Activated CD8-positive, alpha-beta memory T cell treated with anti-CD3 and anti-CD28 coated beads for 36 hours (primary cell): Measurements from ENCODE around the gene HIRIP3. TPM values are rescaled to one million over a fixed set of nuclear protein-coding genes. Genes with fewer than 3 reads are reported as not detected.

ENCODE experiments used
- CTCF ChIA-PET: fragments of 350-600 bp; sonication (Branson Sonifier 250); formaldehyde crosslinking; loops from one replicate; lab custom pipeline; 2021; ENCODE audit warnings: antibody characterized with exemption; lab: Charles Lee
- POLR2A ChIA-PET: fragments of 350-600 bp; sonication (Branson Sonifier 250); formaldehyde crosslinking; loops from one replicate; lab custom pipeline; 2021; ENCODE audit warnings: antibody characterized with exemption; lab: Charles Lee
- total RNA-seq, 2 experiments: library from RNA; stranded (reverse); gene quantifications; one replicate each; pipeline ENCODE4 v1.2.3, GENCODE V29; 2021

The HIRIP3 gene
- total RNA-seq, 2 experiments from 2014 or later = 46.1 to 46.2 TPM

DNA sequence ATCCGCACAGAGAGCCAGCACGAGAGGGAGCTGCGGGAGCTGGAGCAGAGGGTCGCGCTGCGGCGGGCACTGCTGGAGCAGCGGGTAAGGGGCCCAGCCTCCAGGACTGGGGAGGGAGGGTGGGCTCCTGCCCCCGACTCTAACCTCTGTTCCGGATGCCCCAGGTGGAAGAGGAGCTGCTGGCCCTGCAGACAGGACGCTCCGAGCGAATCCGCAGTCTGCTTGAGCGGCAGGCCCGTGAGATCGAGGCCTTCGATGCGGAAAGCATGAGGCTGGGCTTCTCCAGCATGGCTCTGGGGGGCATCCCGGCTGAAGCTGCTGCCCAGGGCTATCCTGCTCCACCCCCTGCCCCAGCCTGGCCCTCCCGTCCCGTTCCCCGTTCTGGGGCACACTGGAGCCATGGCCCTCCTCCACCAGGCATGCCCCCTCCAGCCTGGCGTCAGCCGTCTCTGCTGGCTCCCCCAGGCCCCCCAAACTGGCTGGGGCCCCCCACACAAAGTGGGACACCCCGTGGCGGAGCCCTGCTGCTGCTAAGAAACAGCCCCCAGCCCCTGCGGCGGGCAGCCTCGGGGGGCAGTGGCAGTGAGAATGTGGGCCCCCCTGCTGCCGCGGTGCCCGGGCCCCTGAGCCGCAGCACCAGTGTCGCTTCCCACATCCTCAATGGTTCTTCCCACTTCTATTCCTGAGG is 4.4 kb downstream of the HIRIP3 start:
- ChIA-PET POLR2A (no interaction called here), CTCF (no interaction called here)

DNA sequence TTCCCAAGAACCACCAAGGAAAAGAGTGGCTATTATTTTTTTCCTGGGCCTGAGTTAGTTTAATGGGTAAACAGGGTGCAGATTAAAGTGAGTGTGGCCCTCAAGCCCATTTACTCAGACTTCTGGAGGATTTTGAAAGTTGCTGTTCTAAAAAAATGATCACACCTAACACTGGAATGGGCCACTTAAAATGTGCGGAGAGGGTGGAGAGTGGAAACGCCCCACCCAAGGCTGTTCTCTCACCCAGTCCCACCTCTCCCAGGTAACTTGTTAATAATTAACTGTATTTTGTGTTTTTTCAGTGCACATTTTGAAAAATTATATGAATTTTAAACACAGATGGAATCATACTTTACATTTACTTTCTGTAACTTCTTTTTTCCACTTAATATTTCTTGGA is 5.4 kb downstream of the HIRIP3 start:
- POLR2A ChIA-PET = no interaction called here
- CTCF ChIA-PET = interaction anchor here (1.0 kb wide), 1 partner anchor 144 kb away, joined by 3 read pairs; no protein-coding TSS in a partner anchor

DNA sequence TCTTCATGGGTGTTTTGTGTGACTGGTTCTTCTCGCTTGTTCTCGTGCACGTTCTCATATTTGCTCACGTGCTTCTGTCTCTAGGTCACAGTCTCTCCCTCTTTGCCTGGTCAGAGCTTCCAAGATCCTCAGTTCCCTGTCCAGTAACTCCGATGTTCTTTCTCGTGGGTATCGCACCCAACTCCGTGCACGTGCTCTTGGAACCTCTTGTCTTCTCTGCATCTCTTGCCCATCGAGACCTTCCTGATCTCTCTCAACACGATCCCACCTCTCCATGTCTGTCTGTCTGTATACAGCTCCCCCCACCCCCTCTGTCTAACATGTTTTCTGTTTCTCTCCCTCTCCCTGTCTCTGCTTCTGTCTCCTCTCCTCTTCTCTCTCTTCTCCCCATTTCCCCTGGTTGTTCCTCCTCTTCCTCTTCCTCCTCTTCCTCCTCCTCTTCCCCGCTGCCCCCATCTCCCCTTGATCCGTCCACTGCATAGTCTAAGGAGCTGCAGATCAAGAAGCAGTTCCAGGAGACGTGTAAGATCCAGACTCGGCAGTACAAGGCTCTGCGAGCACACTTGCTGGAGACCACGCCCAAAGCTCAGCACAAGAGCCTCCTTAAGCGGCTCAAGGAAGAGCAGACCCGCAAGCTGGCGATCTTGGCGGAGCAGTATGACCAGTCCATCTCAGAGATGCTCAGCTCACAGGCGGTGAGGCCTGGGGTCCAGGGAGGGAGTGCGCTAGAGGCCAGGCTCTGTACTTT is 6.1 kb downstream of the HIRIP3 start:
- ChIA-PET POLR2A (no interaction called here), CTCF (interaction anchor here (1.0 kb wide), 1 partner anchor 143 kb away, joined by 3 read pairs; no protein-coding TSS in a partner anchor)

- POLR2A ChIA-PET = no interaction called here
- CTCF ChIA-PET = no interaction called here
These were observed 6.9 kb downstream of the HIRIP3 start for GRCh38 chr16:29988346-29989075.

GRCh38 chr16:29987371-29988085 is 7.9 kb downstream of the HIRIP3 start:
- POLR2A ChIA-PET = no interaction called here
- CTCF ChIA-PET = interaction anchor here (0.6 kb wide), 1 partner anchor 43 kb away, joined by 5 read pairs; the partner anchor contains the start of gene TLCD3B

DNA sequence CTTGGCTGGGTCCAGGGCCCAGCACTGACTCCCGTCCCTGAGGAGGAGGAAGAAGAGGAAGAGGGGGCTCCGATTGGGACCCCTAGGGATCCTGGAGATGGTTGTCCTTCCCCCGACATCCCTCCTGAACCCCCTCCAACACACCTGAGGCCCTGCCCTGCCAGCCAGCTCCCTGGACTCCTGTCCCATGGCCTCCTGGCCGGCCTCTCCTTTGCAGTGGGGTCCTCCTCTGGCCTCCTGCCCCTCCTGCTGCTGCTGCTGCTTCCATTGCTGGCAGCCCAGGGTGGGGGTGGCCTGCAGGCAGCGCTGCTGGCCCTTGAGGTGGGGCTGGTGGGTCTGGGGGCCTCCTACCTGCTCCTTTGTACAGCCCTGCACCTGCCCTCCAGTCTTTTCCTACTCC is 8.5 kb downstream of the HIRIP3 start:
- ChIA-PET POLR2A (no interaction called here), CTCF (no interaction called here)

DNA sequence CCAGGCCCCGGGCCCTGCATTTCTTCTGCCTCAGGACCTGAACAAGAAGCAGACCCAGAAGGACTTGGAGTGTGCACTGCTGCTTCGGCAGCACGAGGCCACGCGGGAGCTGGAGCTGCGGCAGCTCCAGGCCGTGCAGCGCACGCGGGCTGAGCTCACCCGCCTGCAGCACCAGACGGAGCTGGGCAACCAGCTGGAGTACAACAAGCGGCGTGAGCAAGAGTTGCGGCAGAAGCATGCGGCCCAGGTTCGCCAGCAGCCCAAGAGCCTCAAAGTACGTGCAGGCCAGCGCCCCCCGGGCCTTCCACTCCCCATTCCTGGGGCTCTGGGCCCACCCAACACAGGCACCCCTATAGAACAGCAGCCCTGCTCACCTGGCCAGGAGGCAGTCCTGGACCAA is 9.2 kb downstream of the HIRIP3 start:
- POLR2A ChIA-PET = interaction anchor here (1.0 kb wide), 1 partner anchor 9 kb away, joined by 3 read pairs; no protein-coding TSS in a partner anchor
- CTCF ChIA-PET = no interaction called here

DNA sequence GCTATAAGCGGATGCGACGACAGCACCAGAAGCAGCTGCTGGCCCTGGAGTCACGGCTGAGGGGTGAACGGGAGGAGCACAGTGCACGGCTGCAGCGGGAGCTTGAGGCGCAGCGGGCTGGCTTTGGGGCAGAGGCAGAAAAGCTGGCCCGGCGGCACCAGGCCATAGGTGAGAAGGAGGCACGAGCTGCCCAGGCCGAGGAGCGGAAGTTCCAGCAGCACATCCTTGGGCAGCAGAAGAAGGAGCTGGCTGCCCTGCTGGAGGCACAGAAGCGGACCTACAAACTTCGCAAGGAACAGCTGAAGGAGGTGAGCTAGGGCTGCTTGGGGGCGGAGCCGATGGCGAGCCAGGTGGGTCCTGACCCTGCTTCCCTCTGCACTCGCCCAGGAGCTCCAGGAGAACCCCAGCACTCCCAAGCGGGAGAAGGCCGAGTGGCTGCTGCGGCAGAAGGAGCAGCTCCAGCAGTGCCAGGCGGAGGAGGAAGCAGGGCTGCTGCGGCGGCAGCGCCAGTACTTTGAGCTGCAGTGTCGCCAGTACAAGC is 10.1 kb downstream of the HIRIP3 start:
- ChIA-PET CTCF (no interaction called here), POLR2A (interaction anchor here (1.0 kb wide), 1 partner anchor 8 kb away, joined by 3 read pairs; no protein-coding TSS in a partner anchor)

DNA sequence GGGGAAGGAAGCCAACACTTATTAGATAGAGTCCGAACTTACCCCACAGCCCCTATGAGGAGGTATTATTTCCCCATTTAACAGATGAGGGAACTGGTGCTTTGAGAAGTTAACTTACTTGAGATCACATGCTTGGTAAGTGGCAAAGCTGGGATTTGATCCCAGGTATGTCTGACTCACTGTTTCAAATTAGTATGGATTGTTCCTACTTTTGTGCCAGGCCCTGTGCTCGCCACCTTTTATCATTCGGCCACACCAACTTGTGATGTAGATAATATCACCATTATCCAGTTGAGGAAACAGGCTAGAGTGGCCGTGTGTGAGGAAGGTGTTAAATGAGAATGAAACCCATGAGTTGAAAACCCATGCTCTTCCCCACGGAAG is 10.7 kb downstream of the HIRIP3 start:
- POLR2A ChIA-PET = no interaction called here

GRCh38 chr16:29984137-29984763 is 11.2 kb downstream of the HIRIP3 start:
- ChIA-PET POLR2A (no interaction called here), CTCF (no interaction called here)

More for the DNA sequence above, 10.7 kb downstream of the HIRIP3 start:
- CTCF ChIA-PET = no interaction called here

- POLR2A ChIA-PET = no interaction called here
- CTCF ChIA-PET = no interaction called here
These were observed 11.8 kb downstream of the HIRIP3 start for GRCh38 chr16:29983420-29984136.

- ChIA-PET CTCF (interaction anchor here (1.5 kb wide), 1 partner anchor 11 kb away, joined by 3 read pairs; no protein-coding TSS in a partner anchor), POLR2A (no interaction called here)
These were observed 12.6 kb downstream of the HIRIP3 start for GRCh38 chr16:29982560-29983419.

DNA sequence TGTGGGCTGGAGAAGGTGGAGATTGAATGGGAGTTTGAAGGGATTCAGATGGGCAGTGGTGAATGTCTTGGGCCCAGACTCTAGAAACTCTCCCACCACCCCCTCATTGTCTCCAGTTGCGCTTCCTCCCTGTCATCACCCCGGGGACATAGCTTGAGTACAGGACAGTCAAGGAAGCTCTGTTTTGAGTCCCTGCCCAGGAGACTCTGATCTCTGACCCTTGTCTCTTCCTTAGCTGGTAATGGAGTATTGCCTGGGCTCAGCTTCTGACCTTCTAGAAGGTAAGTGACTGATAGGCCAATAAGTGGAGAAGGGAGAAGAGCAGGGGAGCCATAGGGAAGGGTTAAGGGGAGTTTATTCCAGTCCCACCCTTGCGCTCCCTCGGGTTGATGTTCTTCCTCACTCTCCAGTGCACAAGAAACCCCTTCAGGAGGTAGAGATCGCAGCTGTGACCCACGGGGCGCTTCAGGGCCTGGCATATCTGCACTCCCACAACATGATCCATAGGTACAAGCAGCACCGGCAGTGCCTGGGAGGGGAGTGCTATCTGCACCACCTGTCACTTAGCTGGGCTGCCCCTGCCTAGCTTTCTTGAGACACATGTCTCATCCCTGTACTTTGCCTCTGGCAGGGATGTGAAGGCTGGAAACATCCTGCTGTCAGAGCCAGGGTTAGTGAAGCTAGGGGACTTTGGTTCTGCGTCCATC is 16.7 kb downstream of the HIRIP3 start:
- ChIA-PET CTCF (no interaction called here), POLR2A (no interaction called here)

GRCh38 chr16:29978081-29978480 is 17.3 kb downstream of the HIRIP3 start:
- POLR2A ChIA-PET = no interaction called here
- CTCF ChIA-PET = no interaction called here

- POLR2A ChIA-PET = interaction anchor here (0.6 to 1.2 kb wide), 2 partner anchors 8 to 38 kb away, joined by 3 read pairs; no protein-coding TSS in a partner anchor
- CTCF ChIA-PET = interaction anchor here (0.9 kb wide), 1 partner anchor 20 kb away, joined by 3 read pairs; no protein-coding TSS in a partner anchor
These were observed 18.2 kb downstream of the HIRIP3 start for GRCh38 chr16:29977063-29977825.
